HG02610 (cell line): ENCODE results near the gene UNC5CL.

Experiments
- ATAC-seq: cut with Tn5 transposase; IDR thresholded peaks from one replicate; pipeline ENCODE4 v1.9.1; 2021; ENCODE audit warnings: mild to moderate bottlenecking, moderate library complexity; ENCODE audit not compliant: unreplicated experiment

Gene UNC5CL

DNA sequence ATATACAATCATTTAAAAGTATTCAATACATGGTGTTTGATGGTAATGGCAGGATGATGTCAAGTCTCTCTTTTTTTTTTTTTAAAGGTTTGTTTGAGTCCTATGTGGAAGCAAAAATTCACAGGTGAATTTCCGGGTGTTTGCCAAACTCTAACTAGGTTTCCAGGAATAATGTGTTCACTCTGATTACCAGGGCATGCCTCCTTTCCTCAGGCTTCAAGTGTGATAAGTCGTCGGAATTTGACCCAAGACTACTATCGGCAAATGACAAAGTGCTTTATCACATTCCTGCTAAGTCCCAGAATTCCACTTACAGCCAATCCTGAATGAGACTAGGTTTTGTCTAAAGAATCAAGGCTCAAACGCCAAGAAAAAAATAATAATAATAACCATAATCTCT is 25.8 kb upstream of the UNC5CL start:
- no peak for ATAC-seq

DNA sequence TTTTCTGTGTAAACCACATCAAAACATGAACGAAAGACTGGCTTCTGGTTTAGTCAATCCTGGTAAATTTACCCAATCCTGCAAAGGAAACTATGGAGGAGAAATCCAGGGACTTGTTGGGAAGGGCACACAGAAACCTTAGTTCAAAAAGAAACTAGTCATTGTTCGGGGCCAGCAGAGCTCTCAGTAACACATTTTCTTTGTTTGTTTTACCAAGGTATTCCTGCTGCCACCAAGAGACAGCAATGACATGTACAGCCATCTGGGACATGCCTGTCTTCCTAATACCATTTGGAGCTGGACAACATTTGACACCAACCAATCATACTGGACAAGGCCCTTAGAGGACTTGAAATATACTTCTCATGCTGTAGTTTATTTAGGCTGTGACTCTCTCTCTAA is 24.9 kb upstream of the UNC5CL start:
- ATAC-seq, result no peak

- no peak for ATAC-seq
Measured at GRCh38 chr6:41062056-41062455, 23.0 kb upstream of the UNC5CL start.

GRCh38 chr6:41061196-41061726 is 22.2 kb upstream of the UNC5CL start:
- no peak for ATAC-seq

GRCh38 chr6:41059556-41059955 is 20.5 kb upstream of the UNC5CL start:
- no peak for ATAC-seq

DNA sequence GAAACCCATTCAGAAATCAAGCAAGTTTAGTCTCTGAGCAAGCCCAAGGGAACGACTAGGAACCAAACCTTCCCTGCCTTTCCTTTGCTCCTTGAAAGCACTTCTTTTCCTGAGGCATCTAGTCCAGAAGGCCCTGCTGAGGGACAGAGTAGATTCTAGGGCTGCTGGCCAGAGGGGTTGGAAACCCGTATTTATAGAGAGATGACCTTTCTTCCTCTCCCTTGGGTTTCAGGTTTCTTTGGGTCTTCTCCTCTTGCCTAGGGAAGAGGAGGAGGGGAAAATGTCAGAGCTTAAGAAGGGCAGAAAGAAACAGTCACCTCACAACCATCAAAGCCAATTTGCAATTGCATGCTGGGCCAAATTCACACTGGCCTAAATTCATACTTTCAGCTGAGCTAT is 19.8 kb upstream of the UNC5CL start:
- no peak for ATAC-seq

- no peak for ATAC-seq
Measured at GRCh38 chr6:41056768-41057490, 17.9 kb upstream of the UNC5CL start.

DNA sequence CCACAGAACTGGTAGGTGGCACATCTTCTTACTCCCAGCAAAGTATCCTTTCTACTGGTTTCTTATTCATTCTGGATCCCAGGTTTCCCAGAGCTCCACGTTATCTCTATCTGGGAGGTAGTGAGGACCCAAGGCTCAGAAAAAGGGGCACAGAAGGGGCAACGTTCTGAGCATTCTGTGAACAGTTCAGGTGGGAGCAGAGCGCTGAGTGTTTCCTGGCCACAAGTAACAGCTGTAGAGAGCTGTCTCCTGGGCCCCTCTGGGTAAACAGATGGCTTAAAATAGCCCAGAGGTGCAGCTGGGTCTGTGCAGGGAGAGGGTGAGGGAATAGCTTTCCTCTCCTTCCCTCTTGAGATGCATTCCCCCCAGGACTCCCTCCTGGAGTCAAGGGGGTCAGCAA is 16.1 kb upstream of the UNC5CL start:
- ATAC-seq, result no peak

- no peak for ATAC-seq
Measured at GRCh38 chr6:41054511-41054910, 15.5 kb upstream of the UNC5CL start.

DNA sequence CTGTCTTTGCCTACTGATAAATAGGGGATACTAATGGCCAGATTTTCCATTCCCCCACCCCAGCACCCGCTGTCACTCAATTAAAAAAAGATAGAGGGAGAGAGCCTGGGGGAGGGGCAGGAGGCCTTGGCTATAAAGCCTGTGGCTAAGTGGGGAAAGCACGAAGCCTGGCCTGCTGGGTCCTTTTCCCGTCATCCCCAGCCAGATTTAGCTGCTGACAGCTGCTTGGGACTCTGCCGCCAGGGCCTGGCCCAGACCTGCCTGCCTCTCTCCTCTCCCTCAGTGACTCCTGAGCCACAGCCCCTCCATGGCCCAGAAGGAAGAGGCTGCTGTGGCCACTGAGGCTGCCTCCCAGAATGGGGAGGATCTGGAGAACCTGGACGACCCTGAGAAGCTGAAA is 14.0 kb upstream of the UNC5CL start, which contains the start of gene APOBEC2:
Gene APOBEC2 (plus strand): TSS at position 162 of the 400 bp plus-strand sequence. CDS start 146 bp downstream, at position 308.
- ATAC-seq, result no peak

GRCh38 chr6:41051873-41052272 is 12.9 kb upstream of the UNC5CL start:
- ATAC-seq, result no peak

DNA sequence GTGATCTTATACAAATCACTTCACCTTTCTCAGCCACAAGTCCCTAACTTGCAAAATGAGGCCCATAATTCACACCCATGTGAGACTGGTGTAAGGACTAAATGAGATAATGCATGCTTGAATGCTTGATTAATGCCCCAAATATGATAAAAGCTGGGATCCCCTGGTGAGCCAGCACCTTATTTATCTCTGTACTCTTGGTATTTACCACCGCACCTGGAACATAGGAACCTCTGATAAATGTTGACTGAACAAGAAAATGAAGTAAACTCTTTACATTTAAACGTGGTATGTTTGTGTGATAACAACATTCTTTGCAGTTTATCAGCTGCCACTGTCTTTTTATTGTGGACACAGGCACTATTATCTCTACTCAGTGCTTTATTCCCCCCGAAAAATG is 11.5 kb upstream of the UNC5CL start:
- ATAC-seq, result no peak

GRCh38 chr6:41049955-41050354 is 10.9 kb upstream of the UNC5CL start:
- ATAC-seq, result no peak

- ATAC-seq, result no peak
Measured at GRCh38 chr6:41049521-41049920, 10.5 kb upstream of the UNC5CL start.

DNA sequence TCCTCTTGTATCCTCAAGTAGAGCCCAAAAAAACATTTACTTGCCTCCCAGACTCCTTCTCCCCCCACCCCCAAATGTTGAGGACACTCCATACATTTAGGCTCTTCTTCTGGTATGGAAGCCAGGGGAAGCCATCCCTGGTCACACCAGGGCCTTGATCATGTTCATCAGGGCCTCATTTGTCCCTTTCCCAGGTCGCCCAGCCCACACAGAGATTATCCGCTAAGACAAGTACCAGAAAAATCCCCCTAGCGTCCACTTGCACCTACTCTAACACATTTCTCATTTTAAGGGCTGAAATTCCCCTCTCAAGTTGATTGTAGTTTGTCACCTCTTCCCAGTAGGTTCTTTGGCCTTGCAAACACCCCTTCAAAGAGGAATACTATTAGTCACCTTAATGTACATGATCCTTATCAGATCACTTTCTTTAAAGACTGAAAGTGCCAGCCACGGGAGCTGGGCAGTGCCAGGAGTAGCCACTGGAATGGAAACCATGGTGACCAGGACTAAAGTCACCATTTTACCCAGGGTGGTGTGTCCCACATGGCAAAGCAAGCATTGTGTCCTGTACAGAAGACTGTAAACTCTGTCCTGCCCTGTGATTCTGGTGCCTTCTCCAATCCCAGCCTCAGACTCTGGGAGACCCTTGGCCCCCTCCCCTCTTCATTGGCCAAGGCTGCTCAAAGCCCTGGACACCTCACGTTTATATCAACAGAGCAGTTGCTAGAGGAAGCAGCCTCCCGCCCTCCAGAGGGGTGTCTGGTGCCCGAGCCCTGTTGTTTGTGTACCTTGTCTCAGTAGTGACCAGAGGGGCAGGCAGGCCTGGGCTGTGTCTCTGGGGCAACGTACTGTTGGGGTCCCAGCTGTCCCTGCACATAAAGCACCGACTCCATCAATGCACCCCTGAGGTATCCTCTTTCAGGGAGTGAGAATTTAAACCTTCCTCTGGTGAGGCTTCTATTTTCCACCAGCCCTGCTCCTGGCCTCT is 9.0 kb upstream of the UNC5CL start:
- no peak for ATAC-seq

GRCh38 chr6:41047306-41047705 is 8.3 kb upstream of the UNC5CL start:
- ATAC-seq, result no peak

DNA sequence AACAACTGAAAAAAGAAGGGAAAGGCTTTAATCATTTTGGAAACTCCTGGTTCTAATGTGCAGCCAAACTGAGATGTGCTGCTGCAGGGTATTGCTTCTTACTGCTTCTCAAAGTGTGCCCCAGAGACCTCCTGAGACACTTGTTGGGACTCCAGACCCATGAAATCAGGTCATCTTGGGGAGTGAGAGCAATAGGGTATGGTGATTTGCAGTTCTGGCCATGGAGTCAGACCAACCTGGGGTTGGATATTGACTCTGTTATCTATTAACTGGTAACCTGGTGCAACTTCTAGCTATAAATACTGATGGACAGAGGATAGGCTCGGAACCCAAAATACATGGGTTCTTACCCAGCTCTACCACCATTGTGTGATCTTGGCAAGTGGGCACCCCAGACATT is 7.1 kb upstream of the UNC5CL start:
- ATAC-seq, result no peak

- no peak for ATAC-seq
Measured at GRCh38 chr6:41045664-41046063, 6.6 kb upstream of the UNC5CL start.

DNA sequence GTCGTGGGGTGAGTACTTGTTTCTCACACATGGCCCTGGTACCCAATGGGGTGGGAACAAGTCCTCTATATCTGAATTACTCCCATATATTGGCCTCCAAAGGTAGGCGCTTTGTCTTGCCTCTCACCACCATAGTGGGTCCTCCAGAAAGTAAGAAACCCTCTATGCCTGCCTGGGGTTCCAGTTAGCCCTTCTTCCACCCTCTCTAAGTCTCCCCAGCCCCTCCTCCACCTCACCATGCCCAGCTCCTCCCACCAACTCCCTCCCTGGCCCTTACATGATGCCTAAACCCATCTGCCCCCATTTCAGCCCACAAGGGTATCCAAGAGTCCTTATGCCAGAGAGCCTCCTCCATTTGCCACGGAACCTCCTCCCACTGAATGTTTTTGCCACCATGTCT is 4.1 kb upstream of the UNC5CL start:
- no peak for ATAC-seq

GRCh38 chr6:41042226-41043055 is 3.4 kb upstream of the UNC5CL start, which contains the start of gene TSPO2:
Gene TSPO2, plus strand, starts transcription at chr6:41042467. Its CDS starts 519 bp downstream, at chr6:41042986.
- ATAC-seq, result no peak
